Endodermal cell (in vitro differentiated cells): ENCODE data around the gene CNTN1. TPM values are rescaled to one million over a fixed set of nuclear protein-coding genes. Genes with fewer than 3 reads are reported as not detected.

Source experiments
- DNase-seq: peaks from one replicate; pipeline ENCODE4 v3.0.0-alpha.2; 2017
- H3K27ac ChIP-seq: 2 replicates; pipeline ENCODE4 v1.5.1; 2013; ENCODE audit warnings: mild to moderate bottlenecking, low read depth, low read length, moderate library complexity
- H3K27me3 ChIP-seq: 2 replicates; pipeline ENCODE4 v1.6.1; 2013; ENCODE audit warnings: mild to moderate bottlenecking, low read length, moderate library complexity; ENCODE audit not compliant: insufficient read depth, control insufficient read depth, poor library complexity, severe bottlenecking
- H3K36me3 ChIP-seq: 2 replicates; pipeline ENCODE4 v1.7.0; 2013; ENCODE audit warnings: mild to moderate bottlenecking, low read length, moderate library complexity; ENCODE audit not compliant: control insufficient read depth, insufficient read depth
- H3K4me1 ChIP-seq: one replicate; pipeline ENCODE4 v1.7.0; 2013; ENCODE audit warnings: low read length; ENCODE audit not compliant: control insufficient read depth, insufficient read depth
- H3K4me3 ChIP-seq: 2 replicates; pipeline ENCODE4 v1.5.1; 2013; ENCODE audit warnings: mild to moderate bottlenecking, low read length, moderate library complexity
- H3K9ac ChIP-seq: 2 replicates; pipeline ENCODE4 v1.6.1; 2013; ENCODE audit warnings: mild to moderate bottlenecking, low read length, moderate library complexity; ENCODE audit not compliant: poor library complexity, severe bottlenecking; ENCODE audit errors: extremely low read depth
- H3K9me3 ChIP-seq: 2 replicates; pipeline ENCODE4 v1.6.1; 2013; ENCODE audit warnings: mild to moderate bottlenecking, low read length, moderate library complexity; ENCODE audit not compliant: control insufficient read depth
- H3K27ac Mint-ChIP-seq: 2 replicates; pipeline ENCODE4 v1.8.0; 2020; ENCODE audit warnings: mixed read lengths
- H3K27me3 Mint-ChIP-seq: 2 replicates; pipeline ENCODE4 v1.8.0; 2021; ENCODE audit warnings: mild to moderate bottlenecking, mixed read lengths; ENCODE audit not compliant: insufficient read depth
- H3K36me3 Mint-ChIP-seq: 2 replicates; pipeline ENCODE4 v1.8.0; 2020; ENCODE audit warnings: low read depth, mixed read lengths
- H3K4me1 Mint-ChIP-seq: 2 replicates; pipeline ENCODE4 v1.8.0; 2020; ENCODE audit warnings: mixed read lengths
- H3K4me3 Mint-ChIP-seq: 2 replicates; pipeline ENCODE4 v1.8.0; 2020; ENCODE audit warnings: mild to moderate bottlenecking, moderate library complexity, mixed read lengths
- H3K9me3 Mint-ChIP-seq: 2 replicates; pipeline ENCODE4 v1.8.0; 2020; ENCODE audit warnings: mild to moderate bottlenecking, mixed read lengths
- WGBS, 2 experiments: methylation state at CpG; one replicate each; pipeline versions ENCODE4 v1.1.5 to v1.1.7; 2013; ENCODE audit warnings: missing lambda C conversion rate in 2 of 2, mixed read lengths in 1 of 2; ENCODE audit not compliant: insufficient coverage in 1 of 2, insufficient read length in 1 of 2; 5-methylcytosine and 5-hydroxymethylcytosine counted together
- total RNA-seq, 2 donors: library from RNA; stranded (reverse); fragmentation: NEBNext Ultra II Directional in 1 of 2; extraction: Animal tissue kit (Norgen Biotek cat#: 25700) in 1 of 2; gene quantifications; 2 replicates in 1 of 2; 3 replicates in 1 of 2; pipeline ENCODE4 v1.2.1, GENCODE V29; 2021
- TF ChIP-seq, protein P1 (sequence below): fragments of 200-600 bp; sonication (generic); conservative IDR thresholded peaks from 2 replicates; pipeline ENCODE4 v1.5.0; 2021; ENCODE audit warnings: antibody characterized with exemption, mild to moderate bottlenecking

CNTN1 gene
- total RNA-seq, 2 donors from 2014 or later: 8.4 to 8.6 TPM

- no peaks in the 10 kb centered on the region for H3K27me3 Mint-ChIP-seq
- peaks cover 21% of the 10 kb centered on the region for H3K4me1 Mint-ChIP-seq
- WGBS, 2 experiments: 75 to 92% methylated on average over 1 of the region's 1 CpG
Observed at GRCh38 chr12:40853221-40853620, 161.0 kb downstream of the CNTN1 start.

GRCh38 chr12:40854604-40855003 is 162.4 kb downstream of the CNTN1 start:
- H3K27me3 ChIP-seq: no peaks in the 10 kb centered on the region
- H3K4me1 ChIP-seq: no peaks in the 10 kb centered on the region
- Mint-ChIP-seq H3K9me3 (no peaks in the 10 kb centered on the region), H3K27me3 (no peaks in the 10 kb centered on the region), H3K4me1 (peaks cover 21% of the 10 kb centered on the region), H3K4me3 (no peak overlapping the region), H3K36me3 (no peaks in the 10 kb centered on the region), H3K27ac (no peak overlapping the region)
- H3K36me3 ChIP-seq: no peaks in the 10 kb centered on the region
- no peaks in the 10 kb centered on the region for H3K9me3 ChIP-seq
- 68 to 86% methylated on average over 3 to 4 of the region's 4 CpGs for WGBS, 2 experiments
- DNase-seq: no peak
- H3K27ac ChIP-seq: no peak overlapping the region
- TF ChIP-seq, protein P1, sequence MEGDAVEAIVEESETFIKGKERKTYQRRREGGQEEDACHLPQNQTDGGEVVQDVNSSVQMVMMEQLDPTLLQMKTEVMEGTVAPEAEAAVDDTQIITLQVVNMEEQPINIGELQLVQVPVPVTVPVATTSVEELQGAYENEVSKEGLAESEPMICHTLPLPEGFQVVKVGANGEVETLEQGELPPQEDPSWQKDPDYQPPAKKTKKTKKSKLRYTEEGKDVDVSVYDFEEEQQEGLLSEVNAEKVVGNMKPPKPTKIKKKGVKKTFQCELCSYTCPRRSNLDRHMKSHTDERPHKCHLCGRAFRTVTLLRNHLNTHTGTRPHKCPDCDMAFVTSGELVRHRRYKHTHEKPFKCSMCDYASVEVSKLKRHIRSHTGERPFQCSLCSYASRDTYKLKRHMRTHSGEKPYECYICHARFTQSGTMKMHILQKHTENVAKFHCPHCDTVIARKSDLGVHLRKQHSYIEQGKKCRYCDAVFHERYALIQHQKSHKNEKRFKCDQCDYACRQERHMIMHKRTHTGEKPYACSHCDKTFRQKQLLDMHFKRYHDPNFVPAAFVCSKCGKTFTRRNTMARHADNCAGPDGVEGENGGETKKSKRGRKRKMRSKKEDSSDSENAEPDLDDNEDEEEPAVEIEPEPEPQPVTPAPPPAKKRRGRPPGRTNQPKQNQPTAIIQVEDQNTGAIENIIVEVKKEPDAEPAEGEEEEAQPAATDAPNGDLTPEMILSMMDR: no peak
- H3K9ac ChIP-seq: no peak overlapping the region
- H3K4me3 ChIP-seq: no peak overlapping the region

More at GRCh38 chr12:40853221-40853620, 161.0 kb downstream of the CNTN1 start:
- Histone ChIP-seq H3K9ac (no peak overlapping the region), H3K4me3 (no peak overlapping the region), H3K27me3 (no peaks in the 10 kb centered on the region), H3K9me3 (no peaks in the 10 kb centered on the region), H3K27ac (no peak overlapping the region), H3K36me3 (no peaks in the 10 kb centered on the region), H3K4me1 (no peaks in the 10 kb centered on the region)
- H3K4me3 Mint-ChIP-seq: no peak overlapping the region
- H3K27ac Mint-ChIP-seq: no peak overlapping the region
- DNase-seq: no peak
- peaks cover under 1% of the 10 kb centered on the region for H3K9me3 Mint-ChIP-seq
- no peaks in the 10 kb centered on the region for H3K36me3 Mint-ChIP-seq
- TF ChIP-seq, protein P1: no peak

DNA sequence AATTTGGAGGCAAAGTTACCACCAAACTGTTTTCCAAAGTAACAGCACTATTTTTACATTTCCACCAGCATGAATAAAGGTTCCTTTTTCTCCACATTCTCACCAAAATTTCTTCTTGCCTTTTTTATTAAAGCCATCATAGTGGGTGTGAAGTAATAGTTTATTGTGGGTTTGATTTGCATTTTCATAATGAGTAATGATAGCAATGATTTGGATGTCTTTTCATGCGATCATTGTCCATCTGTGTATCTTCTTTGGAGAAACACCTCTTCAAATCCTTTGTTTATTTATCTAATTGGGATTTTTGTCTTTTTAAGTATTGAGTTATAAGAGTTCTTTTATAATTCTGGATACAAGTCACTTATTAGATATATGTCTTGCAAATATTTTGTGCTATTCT is 172.7 kb downstream of the CNTN1 start:
- Histone ChIP-seq H3K36me3 (no peaks in the 10 kb centered on the region), H3K4me1 (no peaks in the 10 kb centered on the region), H3K9ac (no peak overlapping the region), H3K27me3 (no peaks in the 10 kb centered on the region), H3K27ac (no peak overlapping the region), H3K4me3 (no peak overlapping the region), H3K9me3 (no peaks in the 10 kb centered on the region)
- Mint-ChIP-seq H3K4me3 (no peak overlapping the region), H3K4me1 (no peaks in the 10 kb centered on the region), H3K9me3 (peaks cover 3% of the 10 kb centered on the region), H3K36me3 (no peaks in the 10 kb centered on the region), H3K27me3 (no peaks in the 10 kb centered on the region), H3K27ac (no peak overlapping the region)
- TF ChIP-seq, protein P1: no peak
- 80 to 85% methylated on average over 1 of the region's 1 CpG for WGBS, 2 experiments
- no peak for DNase-seq
